Measurements from ENCODE around the gene MBD6. TPM values are rescaled to one million over a fixed set of nuclear protein-coding genes. Genes with fewer than 3 reads are reported as not detected.
"Not testable (repeated sequence)": the region's sequence is repeated elsewhere in the genome, so short reads cannot be mapped to it uniquely, and the experiment has no call there.

MBD6 gene
- total and polyA plus RNA-seq, 2 of the 8 experiments (the other 6 are each of a cell fraction or from before 2014, with no cell fraction given), result 3.9 to 32.3 TPM

GRCh38 chr12:57502311-57502969 is 20.2 kb upstream of the MBD6 start:
- not testable (repeated sequence) for H3K27ac ChIP-seq (ENCODE audit: low read depth, low read length); FAIRE-seq
- 99% methylated on average over 21 of the region's 22 CpGs; no CpG with 5 or more reads in 1 of the 2 experiments for WGBS, 2 experiments (ENCODE audit: extremely low coverage in 1 of 2, insufficient coverage in 1 of 2, insufficient read length in 1 of 2, insufficient replicate concordance in 2 of 2, low coverage in 1 of 2, low lambda C conversion rate in 2 of 2, missing lambda C conversion rate in 1 of 2)

More at GRCh38 chr12:57502311-57502969, 20.2 kb upstream of the MBD6 start:
- H2BK20ac ChIP-seq (ENCODE audit: low read length); H4K5ac ChIP-seq (ENCODE audit: insufficient read length, low read depth, low read length); H4K20me1 ChIP-seq (replicated peaks in 1 of 2; ENCODE audit: control insufficient read depth in 1 of 2, insufficient read depth in 2 of 2, low read length in 2 of 2); H3K4me1 ChIP-seq (replicated peaks in 1 of 4; ENCODE audit: control insufficient read depth in 3 of 4, insufficient read depth in 4 of 4, low read length in 3 of 4); H3K27me3 ChIP-seq (replicated peaks in 1 of 4; ENCODE audit: control insufficient read depth in 3 of 4, extremely low read depth in 1 of 4, insufficient read depth in 3 of 4, low read length in 3 of 4); H2BK12ac ChIP-seq (ENCODE audit: low read depth, low read length); H3K79me1 ChIP-seq (ENCODE audit: low read depth, low read length); H3K14ac ChIP-seq (ENCODE audit: insufficient read length); H3K79me2 ChIP-seq (ENCODE audit: control insufficient read depth in 1 of 2, insufficient read depth in 2 of 2, low read length in 2 of 2); H3K9me3 ChIP-seq (ENCODE audit: insufficient read depth in 2 of 2, low read depth in 1 of 2, low read length in 1 of 2); H3K23ac ChIP-seq (ENCODE audit: insufficient read length); H4K91ac ChIP-seq (replicated peaks; ENCODE audit: insufficient read length, low read length); H3K4me3 ChIP-seq (ENCODE audit: extremely low read depth in 1 of 4, insufficient read depth in 2 of 4, low read depth in 3 of 4, low read length in 4 of 4); H2BK120ac ChIP-seq (replicated peaks; ENCODE audit: low read depth, low read length); H3K18ac ChIP-seq (ENCODE audit: extremely low read depth, low read length); H3K4ac ChIP-seq (replicated peaks; ENCODE audit: insufficient read length, low read depth, low read length); H3K56ac ChIP-seq (replicated peaks; ENCODE audit: insufficient read length, low read depth, low read length); H2AK5ac ChIP-seq (ENCODE audit: low read depth, low read length); H2BK5ac ChIP-seq (ENCODE audit: low read depth, low read length); H3K9ac ChIP-seq (replicated peaks in 1 of 4; ENCODE audit: extremely low read depth in 1 of 4, low read depth in 3 of 4, low read length in 3 of 4); H3K4me2 ChIP-seq (ENCODE audit: insufficient read depth in 1 of 2, low read depth in 2 of 2, low read length in 2 of 2); H2BK15ac ChIP-seq (ENCODE audit: low read length); DNase-seq (ENCODE audit: low read depth in 1 of 2, low spot score in 2 of 2); H4K8ac ChIP-seq (ENCODE audit: extremely low read depth, insufficient read depth, low read length); H2AFZ ChIP-seq (ENCODE audit: low read length); H3K23me2 ChIP-seq (ENCODE audit: low read depth, low read length): not testable (repeated sequence)
- CTCF ChIA-PET (ENCODE audit: partially characterized antibody), result interaction anchor here (0.6 kb wide), 1 partner anchor 12 kb away, joined by 3 read pairs; no protein-coding TSS in a partner anchor
- POLR2A ChIA-PET (ENCODE audit: partially characterized antibody), result interaction anchor here (1.0 to 1.6 kb wide), 3 partner anchors 21 to 43 kb away, joined by 3 to 5 read pairs (median 5); no protein-coding TSS in a partner anchor
- peaks cover 48 to 86% (median 76%) of the 10 kb centered on the region in 4 experiments for H3K36me3 ChIP-seq (ENCODE audit: control insufficient read depth in 2 of 4, insufficient read depth in 4 of 4, low read length in 3 of 4)

Data from H1 (cell line).